ENCODE results near the gene CALML5.

Gene CALML5

GRCh38 chr10:5497289-5497688 is 2.1 kb downstream of the CALML5 start:
- no peak for TF ChIP-seq CTCF (IDR thresholded peaks at IDR 0.05; ENCODE audit: low read depth, low read length, missing control alignments)
- no peak overlapping the region for H3K4me3 ChIP-seq (ENCODE audit: low read depth, low read length)
- in situ Hi-C loops (cut with HindIII; ENCODE audit: low sequenced_read_pairs): loop anchor here (10.0 kb wide), 1 partner anchor 58 kb away; no protein-coding TSS in a partner anchor
- no peak for DNase-seq (ENCODE audit: low read depth)

GRCh38 chr10:5496261-5497250 is 2.8 kb downstream of the CALML5 start:
- in situ Hi-C loops (cut with HindIII; ENCODE audit: low sequenced_read_pairs): loop anchor here (10.0 kb wide), 1 partner anchor 58 kb away; no protein-coding TSS in a partner anchor
- no peak for DNase-seq (ENCODE audit: low read depth)
- H3K4me3 ChIP-seq (ENCODE audit: low read depth, low read length): no peak overlapping the region
- no peak for TF ChIP-seq CTCF (IDR thresholded peaks at IDR 0.05; ENCODE audit: low read depth, low read length, missing control alignments)

- in situ Hi-C loops (cut with HindIII; ENCODE audit: low sequenced_read_pairs): loop anchor here (10.0 kb wide), 1 partner anchor 60 kb away; no protein-coding TSS in a partner anchor
- no peak overlapping the region for H3K4me3 ChIP-seq (ENCODE audit: low read depth, low read length)
- no peak for TF ChIP-seq CTCF (IDR thresholded peaks at IDR 0.05; ENCODE audit: low read depth, low read length, missing control alignments)
- no peak for DNase-seq (ENCODE audit: low read depth)
Observed at GRCh38 chr10:5494611-5495010, 4.8 kb downstream of the CALML5 start.

GRCh38 chr10:5493691-5494090 is 5.7 kb downstream of the CALML5 start:
- TF ChIP-seq CTCF (IDR thresholded peaks at IDR 0.05; ENCODE audit: low read depth, low read length, missing control alignments): no peak
- in situ Hi-C loops (cut with HindIII; ENCODE audit: low sequenced_read_pairs): loop anchor here (10.0 kb wide), 1 partner anchor 61 kb away; no protein-coding TSS in a partner anchor
- H3K4me3 ChIP-seq (ENCODE audit: low read depth, low read length): no peak overlapping the region
- no peak for DNase-seq (ENCODE audit: low read depth)

- H3K4me3 ChIP-seq (ENCODE audit: low read depth, low read length): no peak overlapping the region
- TF ChIP-seq CTCF (IDR thresholded peaks at IDR 0.05; ENCODE audit: low read depth, low read length, missing control alignments): no peak
- in situ Hi-C loops (cut with HindIII; ENCODE audit: low sequenced_read_pairs): loop anchor here (10.0 kb wide), 1 partner anchor 62 kb away; no protein-coding TSS in a partner anchor
- DNase-seq (ENCODE audit: low read depth): no peak
Observed at GRCh38 chr10:5492929-5493576, 6.3 kb downstream of the CALML5 start.

GRCh38 chr10:5492322-5492855 is 7.0 kb downstream of the CALML5 start:
- H3K4me3 ChIP-seq (ENCODE audit: low read depth, low read length): no peak overlapping the region

More at GRCh38 chr10:5492322-5492855, 7.0 kb downstream of the CALML5 start:
- in situ Hi-C loops (cut with HindIII; ENCODE audit: low sequenced_read_pairs): loop anchor here (10.0 kb wide), 1 partner anchor 62 kb away; no protein-coding TSS in a partner anchor
- no peak for TF ChIP-seq CTCF (IDR thresholded peaks at IDR 0.05; ENCODE audit: low read depth, low read length, missing control alignments)
- no peak for DNase-seq (ENCODE audit: low read depth)

Data from astrocyte of the cerebellum (primary cell).